HFFc6 (cell line): ENCODE results near the gene GLIS1. TPM values are rescaled to one million over a fixed set of nuclear protein-coding genes. Genes with fewer than 3 reads are reported as not detected.
"Not testable (repeated sequence)": the region's sequence is repeated elsewhere in the genome, so short reads cannot be mapped to it uniquely, and the experiment has no call there.

ENCODE experiments used
- DNase-seq: peaks from one replicate; pipeline ENCODE4 v3.0.0-alpha.2; 2018
- H3K27ac Mint-ChIP-seq: 2 replicates; pipeline ENCODE4 v1.8.0; 2020; ENCODE audit warnings: mild to moderate bottlenecking, mixed read lengths
- H3K27me3 Mint-ChIP-seq: 2 replicates; pipeline ENCODE4 v1.8.0; 2021; ENCODE audit warnings: mild to moderate bottlenecking, moderate library complexity, mixed read lengths; ENCODE audit not compliant: insufficient read depth
- H3K36me3 Mint-ChIP-seq: 2 replicates; pipeline ENCODE4 v1.8.0; 2021; ENCODE audit warnings: low read depth, mixed read lengths
- H3K4me1 Mint-ChIP-seq: 2 replicates; pipeline ENCODE4 v1.8.0; 2020; ENCODE audit warnings: low read depth, mixed read lengths
- H3K4me3 Mint-ChIP-seq: 2 replicates; pipeline ENCODE4 v1.8.0; 2020; ENCODE audit warnings: mild to moderate bottlenecking, moderate library complexity, mixed read lengths
- H3K9me3 Mint-ChIP-seq: 2 replicates; pipeline ENCODE4 v1.8.0; 2020; ENCODE audit warnings: mild to moderate bottlenecking, mixed read lengths
- total RNA-seq, 6 experiments: library from RNA; stranded (reverse); fragmentation: NEBNext Ultra II Directional; extraction: Animal tissue kit (Norgen Biotek cat#: 25700); gene quantifications; 2 replicates in 1 of 6; 3 replicates in 5 of 6; pipeline ENCODE4 v1.2.3, GENCODE V29; 2021
- TF ChIP-seq, protein P1 (sequence below): fragments of 200-600 bp; sonication (generic); IDR thresholded peaks from 2 replicates; pipeline ENCODE4 v1.5.0; 2021; ENCODE audit warnings: antibody characterized with exemption, mild to moderate bottlenecking

The GLIS1 gene
- total RNA-seq, 6 experiments from 2014 or later: 1.1 to 1.9 (median 1.2) TPM

DNA sequence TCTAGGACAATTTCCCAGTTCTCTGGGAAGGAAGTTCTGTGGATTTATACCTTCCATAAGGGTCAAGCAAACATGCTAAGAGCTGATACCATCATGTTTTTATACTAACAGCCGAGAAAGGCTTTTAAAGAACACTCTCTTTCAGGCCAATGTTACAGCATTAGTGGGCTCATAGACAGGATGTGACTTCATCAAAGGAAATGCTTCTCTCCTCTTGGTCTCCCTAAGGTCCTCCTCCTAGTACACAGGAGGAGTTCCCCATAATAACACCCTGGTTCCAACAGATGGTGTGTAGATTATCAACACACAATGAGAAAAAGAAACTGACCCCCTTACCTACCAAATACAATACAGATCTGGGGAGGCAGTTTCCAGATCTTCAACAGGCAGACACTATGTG lies 26.7 kb upstream of the GLIS1 start:
- Mint-ChIP-seq H3K4me1 (peaks cover 33% of the 10 kb centered on the region), H3K27ac (peak overlapping the region; percentile 90), H3K27me3 (no peaks in the 10 kb centered on the region), H3K4me3 (no peak overlapping the region; the same call in 1 of the 2 replicates), H3K36me3 (no peaks in the 10 kb centered on the region; the same call in 1 of the 2 replicates), H3K9me3 (no peaks in the 10 kb centered on the region)
- TF ChIP-seq, protein P1, sequence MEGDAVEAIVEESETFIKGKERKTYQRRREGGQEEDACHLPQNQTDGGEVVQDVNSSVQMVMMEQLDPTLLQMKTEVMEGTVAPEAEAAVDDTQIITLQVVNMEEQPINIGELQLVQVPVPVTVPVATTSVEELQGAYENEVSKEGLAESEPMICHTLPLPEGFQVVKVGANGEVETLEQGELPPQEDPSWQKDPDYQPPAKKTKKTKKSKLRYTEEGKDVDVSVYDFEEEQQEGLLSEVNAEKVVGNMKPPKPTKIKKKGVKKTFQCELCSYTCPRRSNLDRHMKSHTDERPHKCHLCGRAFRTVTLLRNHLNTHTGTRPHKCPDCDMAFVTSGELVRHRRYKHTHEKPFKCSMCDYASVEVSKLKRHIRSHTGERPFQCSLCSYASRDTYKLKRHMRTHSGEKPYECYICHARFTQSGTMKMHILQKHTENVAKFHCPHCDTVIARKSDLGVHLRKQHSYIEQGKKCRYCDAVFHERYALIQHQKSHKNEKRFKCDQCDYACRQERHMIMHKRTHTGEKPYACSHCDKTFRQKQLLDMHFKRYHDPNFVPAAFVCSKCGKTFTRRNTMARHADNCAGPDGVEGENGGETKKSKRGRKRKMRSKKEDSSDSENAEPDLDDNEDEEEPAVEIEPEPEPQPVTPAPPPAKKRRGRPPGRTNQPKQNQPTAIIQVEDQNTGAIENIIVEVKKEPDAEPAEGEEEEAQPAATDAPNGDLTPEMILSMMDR: no peak
- DNase-seq: peak; percentile 50

DNA sequence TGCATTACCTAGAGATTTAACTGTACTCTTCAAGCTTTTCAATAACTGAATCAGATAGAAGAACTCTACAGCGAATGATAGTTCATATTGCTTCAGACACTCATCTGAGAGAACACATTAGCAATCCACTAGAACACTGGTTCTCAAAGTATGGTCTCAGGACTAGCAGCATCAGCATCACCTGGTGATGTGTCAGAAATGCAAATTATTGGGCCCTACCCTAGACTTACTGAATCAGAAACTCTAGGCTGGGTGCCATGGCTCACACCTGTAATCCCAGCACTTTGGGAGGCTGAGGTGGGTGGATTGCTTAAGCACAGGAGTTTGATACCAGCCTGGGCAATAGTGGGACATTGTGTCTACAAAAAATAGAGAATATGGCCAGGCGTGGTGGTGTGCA lies 24.9 kb upstream of the GLIS1 start:
- Mint-ChIP-seq H3K4me3 (no peak overlapping the region), H3K36me3 (peaks cover 5% of the 10 kb centered on the region; the same call in 1 of the 2 replicates), H3K27ac (no peak overlapping the region; the same call in 1 of the 2 replicates), H3K9me3 (no peaks in the 10 kb centered on the region), H3K27me3 (no peaks in the 10 kb centered on the region), H3K4me1 (peaks cover 33% of the 10 kb centered on the region)
- TF ChIP-seq, protein P1: no peak
- no peak for DNase-seq

DNA sequence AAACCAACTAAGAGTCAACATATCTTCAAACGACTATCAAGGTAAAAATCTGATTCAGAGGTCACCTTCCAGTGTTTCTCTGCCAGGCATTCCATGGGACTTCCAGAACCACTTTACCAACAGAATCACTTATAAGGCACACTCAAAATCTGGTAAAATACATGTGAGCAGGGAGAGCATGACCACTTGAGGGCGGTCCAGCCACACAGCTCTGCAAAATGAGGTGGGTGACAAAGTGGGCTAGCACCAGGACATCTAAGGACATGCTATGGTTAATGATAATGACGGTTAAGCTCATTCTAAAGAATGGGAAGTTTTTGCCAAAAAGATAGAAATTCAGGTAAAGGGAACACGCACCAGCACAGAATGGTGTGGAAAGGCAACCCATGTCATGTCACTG lies 24.5 kb upstream of the GLIS1 start:
- H3K4me1 Mint-ChIP-seq: peaks cover 33% of the 10 kb centered on the region
- no peaks in the 10 kb centered on the region for H3K9me3 Mint-ChIP-seq
- TF ChIP-seq, protein P1: peak; percentile 16; the same call in 1 of the 2 replicates
- no peak for DNase-seq
- H3K36me3 Mint-ChIP-seq: peaks cover 5% of the 10 kb centered on the region; the same call in 1 of the 2 replicates
- H3K27me3 Mint-ChIP-seq: no peaks in the 10 kb centered on the region
- no peak overlapping the region for H3K27ac Mint-ChIP-seq
- no peak overlapping the region for H3K4me3 Mint-ChIP-seq

DNA sequence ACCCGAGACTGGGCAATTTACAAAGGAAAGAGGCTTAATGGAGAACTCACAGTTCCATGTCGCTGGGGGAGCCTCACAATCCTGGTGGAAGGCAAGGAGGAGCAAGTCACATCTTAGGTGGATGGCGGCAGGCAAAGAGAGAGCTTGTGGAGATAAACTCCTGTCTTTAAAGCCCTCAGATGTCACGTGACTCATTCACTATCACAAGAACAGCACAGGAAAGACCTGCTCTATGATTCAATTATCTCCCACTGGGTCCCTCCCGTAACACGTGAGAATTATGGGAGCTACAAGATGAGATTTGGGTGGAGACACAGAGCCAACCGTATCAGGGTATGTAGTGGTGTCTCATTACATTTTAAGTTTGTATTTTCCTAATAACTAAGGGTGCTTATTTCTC lies 21.5 kb upstream of the GLIS1 start:
- not testable (repeated sequence) for H3K36me3 Mint-ChIP-seq, H3K4me1 Mint-ChIP-seq, H3K27me3 Mint-ChIP-seq, DNase-seq, H3K27ac Mint-ChIP-seq, H3K9me3 Mint-ChIP-seq, H3K4me3 Mint-ChIP-seq

DNA sequence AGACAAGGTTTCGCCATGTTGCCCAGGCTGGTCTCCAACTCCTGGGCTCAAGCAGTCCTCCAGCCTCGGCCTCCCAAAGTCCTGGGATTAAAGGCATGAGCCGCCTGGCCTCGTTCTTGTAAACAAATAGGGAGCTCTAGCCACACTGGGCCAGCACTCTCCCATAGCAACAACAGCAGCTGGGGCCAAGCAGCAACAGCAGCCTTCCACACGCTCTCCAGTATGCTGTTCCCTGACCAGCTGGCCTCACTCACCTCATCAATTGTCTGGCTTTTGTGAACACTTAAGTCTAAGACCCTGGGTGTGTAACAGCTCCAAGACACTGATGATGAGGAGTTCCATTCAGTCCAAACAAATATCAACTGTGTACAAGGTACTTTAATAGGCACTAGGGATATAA lies 16.9 kb upstream of the GLIS1 start:
- TF ChIP-seq, protein P1: no peak
- Mint-ChIP-seq H3K27ac (no peak overlapping the region), H3K36me3 (0 out of 2 replicates have a peak, but pooled peaks cover 5% of the 10 kb centered on the region), H3K9me3 (no peaks in the 10 kb centered on the region), H3K27me3 (peaks cover 3% of the 10 kb centered on the region), H3K4me1 (no peaks in the 10 kb centered on the region), H3K4me3 (no peak overlapping the region)
- no peak for DNase-seq

DNA sequence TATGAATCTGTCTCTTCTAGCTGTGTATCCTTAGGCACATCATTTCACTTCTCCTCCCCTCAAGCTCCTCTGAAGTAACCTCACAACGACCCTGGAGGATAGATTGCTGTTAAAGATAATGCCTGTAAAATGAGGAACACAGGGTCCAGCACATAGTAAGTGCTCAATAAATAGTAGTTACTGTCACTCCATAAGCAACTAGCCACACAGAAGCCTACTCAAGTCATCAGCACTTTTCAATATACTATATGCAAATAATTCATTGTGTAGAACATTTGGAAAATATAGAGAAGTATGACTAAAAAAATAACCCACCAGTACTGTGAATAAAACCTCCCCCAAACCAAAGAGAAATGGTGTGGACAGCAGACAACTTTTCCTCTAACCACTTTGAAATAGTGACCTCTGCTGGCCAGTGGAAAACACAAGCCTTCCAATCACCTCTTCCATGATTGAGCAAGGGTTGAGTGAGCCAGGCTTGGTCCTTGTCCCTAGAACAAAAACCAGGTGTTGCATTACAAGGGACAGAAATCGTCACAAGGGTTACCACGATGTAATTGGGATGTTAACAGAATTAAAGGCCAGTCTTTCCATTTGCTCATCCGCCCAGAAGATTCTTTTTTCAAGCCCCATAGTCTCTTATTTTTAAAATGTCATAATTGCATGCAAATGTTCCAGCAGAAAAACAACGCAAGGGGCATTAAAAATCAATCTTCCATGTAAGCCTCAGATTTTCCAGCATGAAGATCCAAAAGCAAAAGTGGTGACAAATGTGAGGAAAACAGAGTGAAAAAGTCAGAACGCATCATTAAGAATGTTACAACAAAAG lies 15.7 kb upstream of the GLIS1 start:
- TF ChIP-seq, protein P1: peak; percentile 94
- 0 out of 2 replicates have a peak, but pooled peaks cover 5% of the 10 kb centered on the region for H3K36me3 Mint-ChIP-seq
- no peaks in the 10 kb centered on the region for H3K9me3 Mint-ChIP-seq
- no peak overlapping the region for H3K27ac Mint-ChIP-seq
- H3K4me1 Mint-ChIP-seq: no peaks in the 10 kb centered on the region
- peaks cover 9% of the 10 kb centered on the region for H3K27me3 Mint-ChIP-seq
- peak; percentile 61 for DNase-seq
- no peak overlapping the region for H3K4me3 Mint-ChIP-seq
